GM23248 (cell line): ENCODE data around the gene SNX20. TPM values are rescaled to one million over a fixed set of nuclear protein-coding genes. Genes with fewer than 3 reads are reported as not detected.

Source experiments
- DNase-seq: peaks from one replicate; pipeline ENCODE4 v3.0.0-alpha.2; 2015
- H2AFZ ChIP-seq: fragments of 200-600 bp; sonication (generic); 2 replicates; pipeline ENCODE4 v1.6.1; 2016; ENCODE audit warnings: antibody characterized with exemption
- H3F3A ChIP-seq: fragments of 200-600 bp; sonication (generic); 2 replicates; pipeline ENCODE4 v1.6.1; 2016; ENCODE audit warnings: mild to moderate bottlenecking, antibody characterized with exemption, mixed run types; ENCODE audit not compliant: insufficient read depth
- H3K27ac ChIP-seq: fragments of 200-600 bp; sonication (generic); 2 replicates; pipeline ENCODE4 v1.5.1; 2016; ENCODE audit warnings: mild to moderate bottlenecking
- H3K27me3 ChIP-seq: fragments of 200-600 bp; sonication (generic); replicated peaks from 2 replicates; pipeline ENCODE4 v1.6.1; 2016; ENCODE audit warnings: mild to moderate bottlenecking; ENCODE audit not compliant: insufficient read depth
- H3K36me3 ChIP-seq: fragments of 200-600 bp; sonication (generic); 2 replicates; pipeline ENCODE4 v1.6.1; 2016; ENCODE audit warnings: low read depth, mild to moderate bottlenecking
- H3K4me1 ChIP-seq: fragments of 200-600 bp; sonication (generic); 2 replicates; pipeline ENCODE4 v1.6.1; 2016; ENCODE audit warnings: mild to moderate bottlenecking; ENCODE audit not compliant: insufficient read depth
- H3K4me2 ChIP-seq: fragments of 200-600 bp; sonication (generic); one replicate; pipeline ENCODE4 v1.6.1; 2016; ENCODE audit warnings: mild to moderate bottlenecking; ENCODE audit not compliant: unreplicated experiment
- H3K4me3 ChIP-seq: fragments of 200-600 bp; sonication (generic); 2 replicates; pipeline ENCODE4 v1.5.1; 2016; ENCODE audit warnings: mild to moderate bottlenecking
- H3K79me2 ChIP-seq: fragments of 200-600 bp; sonication (generic); 2 replicates; pipeline ENCODE4 v1.6.1; 2016; ENCODE audit warnings: mild to moderate bottlenecking; ENCODE audit not compliant: insufficient read depth
- H3K9ac ChIP-seq: fragments of 200-600 bp; sonication (generic); 2 replicates; pipeline ENCODE4 v1.6.1; 2016; ENCODE audit warnings: mild to moderate bottlenecking
- H3K9me2 ChIP-seq: fragments of 200-600 bp; sonication (generic); 2 replicates; pipeline ENCODE4 v1.6.1; 2016; ENCODE audit warnings: mixed run types, mild to moderate bottlenecking, moderate library complexity; ENCODE audit not compliant: insufficient read depth
- H3K9me3 ChIP-seq: fragments of 200-600 bp; sonication (generic); one replicate; pipeline ENCODE4 v1.6.1; 2017; ENCODE audit warnings: low read depth
- H4K20me1 ChIP-seq: fragments of 200-600 bp; sonication (generic); 2 replicates; pipeline ENCODE4 v1.6.0; 2016; ENCODE audit not compliant: insufficient read depth
- EZH2 ChIP-seq: fragments of 200-600 bp; sonication (generic); IDR thresholded peaks from 2 replicates; pipeline ENCODE4 v1.6.1; 2018; ENCODE audit warnings: antibody characterized with exemption, mild to moderate bottlenecking; ENCODE audit not compliant: insufficient read depth, poor library complexity, severe bottlenecking
- EZH2phosphoT487 ChIP-seq: fragments of 200-600 bp; sonication (generic); IDR thresholded peaks from 2 replicates; pipeline ENCODE4 v1.6.1; 2018; ENCODE audit warnings: antibody characterized with exemption, moderate library complexity, mild to moderate bottlenecking, low read depth; ENCODE audit not compliant: insufficient read depth
- WGBS, 2 experiments: methylation state at CpG; one replicate each; pipeline ENCODE4 v1.1.6; 2015 to 2017; ENCODE audit warnings: low lambda C conversion rate in 2 of 2, low coverage in 1 of 2; ENCODE audit errors: missing lambda C conversion rate in 2 of 2; 5-methylcytosine and 5-hydroxymethylcytosine counted together
- in situ Hi-C: fragments of 300-500 bp; cut with MboI; formaldehyde crosslinking; loops from 2 replicates; pipeline ENCODE4 v1.15.0; 2020
- polyA plus RNA-seq: library from polyadenylated mRNA; unstranded; fragments of >200 nt; fragmentation: Nextera tagmentation; extraction: Ambion mirVana; gene quantifications from 2 replicates; pipeline ENCODE4 v1.2.1, GENCODE V29; 2016
- total RNA-seq: library from RNA; depleted of rRNA; stranded (reverse); fragments of >200 nt; shearing (Covaris generic); gene quantifications from 2 replicates; pipeline ENCODE4 v1.2.3, GENCODE V29; 2014

Gene SNX20
- total and polyA plus RNA-seq, 2 experiments from 2014 or later = not detected

- no peak overlapping the region for H3K9ac ChIP-seq
- no peaks in the 10 kb centered on the region for H3F3A ChIP-seq
- no peak for TF ChIP-seq EZH2phosphoT487
- TF ChIP-seq EZH2 = no peak
- H2AFZ ChIP-seq = no peak overlapping the region
- DNase-seq = no peak
- 2 to 5% methylated on average over 3 of the region's 3 CpGs for WGBS, 2 experiments
- in situ Hi-C loops = no loop called here
- H4K20me1 ChIP-seq = no peaks in the 10 kb centered on the region
- H3K27ac ChIP-seq = no peak overlapping the region
- no peaks in the 10 kb centered on the region for H3K36me3 ChIP-seq
- no peaks in the 10 kb centered on the region for H3K4me1 ChIP-seq
- H3K4me3 ChIP-seq = no peak overlapping the region
- H3K4me2 ChIP-seq = no peak overlapping the region
- no peaks in the 10 kb centered on the region for H3K27me3 ChIP-seq
- H3K9me3 ChIP-seq = no peaks in the 10 kb centered on the region
- H3K9me2 ChIP-seq = no peaks in the 10 kb centered on the region
- H3K79me2 ChIP-seq = no peaks in the 10 kb centered on the region
Measured at GRCh38 chr16:50706250-50706649, 25.1 kb upstream of the SNX20 start.

GRCh38 chr16:50705436-50706110, 24.5 kb upstream of the SNX20 start:
- H3K4me3 ChIP-seq = no peak overlapping the region
- H3K27me3 ChIP-seq = no peaks in the 10 kb centered on the region; the same call in 1 of the 2 replicates
- no peaks in the 10 kb centered on the region for H3K9me2 ChIP-seq
- no peaks in the 10 kb centered on the region for H4K20me1 ChIP-seq
- TF ChIP-seq EZH2phosphoT487 (no peak), EZH2 (no peak)
- DNase-seq = no peak
- no peaks in the 10 kb centered on the region for H3K4me1 ChIP-seq
- no peaks in the 10 kb centered on the region for H3K36me3 ChIP-seq
- H3K79me2 ChIP-seq = no peaks in the 10 kb centered on the region
- no peaks in the 10 kb centered on the region for H3F3A ChIP-seq
- H3K9ac ChIP-seq = no peak overlapping the region
- no peaks in the 10 kb centered on the region for H3K9me3 ChIP-seq
- no peak overlapping the region for H3K27ac ChIP-seq
- no peak overlapping the region for H3K4me2 ChIP-seq
- in situ Hi-C loops = no loop called here
- 37 to 39% methylated on average over 5 of the region's 5 CpGs for WGBS, 2 experiments
- H2AFZ ChIP-seq = no peak overlapping the region

- Histone ChIP-seq H2AFZ (no peak overlapping the region), H4K20me1 (no peaks in the 10 kb centered on the region), H3K27me3 (no peaks in the 10 kb centered on the region; the same call in 1 of the 2 replicates), H3F3A (no peaks in the 10 kb centered on the region), H3K9me3 (no peaks in the 10 kb centered on the region), H3K4me3 (no peak overlapping the region), H3K79me2 (no peaks in the 10 kb centered on the region), H3K4me1 (no peaks in the 10 kb centered on the region), H3K9me2 (no peaks in the 10 kb centered on the region), H3K4me2 (no peak overlapping the region), H3K36me3 (no peaks in the 10 kb centered on the region), H3K9ac (no peak overlapping the region), H3K27ac (no peak overlapping the region)
- in situ Hi-C loops = no loop called here
- DNase-seq = no peak
- 12 to 17% methylated on average over 1 of the region's 1 CpG for WGBS, 2 experiments
- TF ChIP-seq EZH2phosphoT487 (no peak), EZH2 (no peak)
Measured at GRCh38 chr16:50704245-50704644, 23.1 kb upstream of the SNX20 start.

- DNase-seq = no peak
- no peaks in the 10 kb centered on the region for H3K4me1 ChIP-seq
- H3K9me3 ChIP-seq = no peaks in the 10 kb centered on the region
- no peaks in the 10 kb centered on the region for H3K36me3 ChIP-seq
- no peaks in the 10 kb centered on the region for H4K20me1 ChIP-seq
- TF ChIP-seq EZH2phosphoT487 (no peak), EZH2 (no peak)
- WGBS, 2 experiments = 84 to 85% methylated on average over 3 of the region's 3 CpGs
- H3K4me3 ChIP-seq = no peak overlapping the region
- no peak overlapping the region for H3K4me2 ChIP-seq
- H3K27me3 ChIP-seq = no peaks in the 10 kb centered on the region; the same call in 1 of the 2 replicates
- no peak overlapping the region for H3K9ac ChIP-seq
- no peak overlapping the region for H3K27ac ChIP-seq
- no peak overlapping the region for H2AFZ ChIP-seq
- H3F3A ChIP-seq = no peaks in the 10 kb centered on the region
- no peaks in the 10 kb centered on the region for H3K9me2 ChIP-seq
- no peaks in the 10 kb centered on the region for H3K79me2 ChIP-seq
- in situ Hi-C loops = no loop called here
Measured at GRCh38 chr16:50702725-50703124, 21.6 kb upstream of the SNX20 start.
